SKM-1 treated with dmso at 0.1 percent for 144 hours (cell line): Measurements from ENCODE around the gene SPTLC2.
"Not testable (repeated sequence)": the region's sequence is repeated elsewhere in the genome, so short reads cannot be mapped to it uniquely, and the experiment has no call there.

ENCODE experiments used
- DNase-seq: peaks from one replicate; lab custom pipeline; 2025; ENCODE audit not compliant: unreplicated experiment; lab: John Stamatoyannopoulos, UW

The SPTLC2 gene

DNA sequence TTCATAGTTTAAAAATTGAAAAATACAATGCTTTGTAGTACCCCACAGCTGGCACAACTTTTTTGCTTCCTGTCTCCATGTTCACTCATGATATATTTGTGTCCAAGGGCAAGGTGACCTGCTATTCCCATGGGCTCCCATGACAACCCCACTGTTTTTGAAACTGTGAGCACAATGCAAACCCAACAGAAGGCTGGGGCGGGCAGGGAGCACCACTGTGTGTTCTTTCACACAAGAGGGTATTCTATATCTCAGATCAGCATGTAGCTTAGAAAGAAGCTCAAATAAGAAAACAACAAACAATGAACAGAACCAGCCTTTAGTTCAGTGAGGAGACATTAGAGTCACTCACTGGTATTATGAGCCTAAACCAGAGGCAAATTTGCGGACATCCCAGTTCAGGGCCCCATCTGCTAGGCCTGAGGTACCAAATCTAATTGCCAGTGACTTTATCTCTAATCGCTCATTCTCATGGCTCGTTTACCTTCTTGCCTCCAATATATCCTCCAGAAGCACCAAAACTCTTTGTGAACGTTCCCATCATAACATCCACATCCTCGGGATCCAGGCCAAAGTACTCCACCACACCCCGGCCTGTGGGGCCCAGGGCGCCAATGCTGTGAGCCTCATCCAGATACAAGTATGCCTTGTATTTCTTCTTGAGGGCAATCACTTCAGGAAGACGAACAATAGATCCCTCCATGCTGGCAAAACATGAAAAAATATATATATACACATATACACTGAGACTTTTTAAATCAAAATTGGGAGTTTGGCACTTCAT is 61.4 kb downstream of the SPTLC2 start:
- no peak for DNase-seq

GRCh38 chr14:77554207-77554606 is 62.2 kb downstream of the SPTLC2 start:
- no peak for DNase-seq

- DNase-seq = no peak
Measured at GRCh38 chr14:77549451-77549850, 67.0 kb downstream of the SPTLC2 start.

DNA sequence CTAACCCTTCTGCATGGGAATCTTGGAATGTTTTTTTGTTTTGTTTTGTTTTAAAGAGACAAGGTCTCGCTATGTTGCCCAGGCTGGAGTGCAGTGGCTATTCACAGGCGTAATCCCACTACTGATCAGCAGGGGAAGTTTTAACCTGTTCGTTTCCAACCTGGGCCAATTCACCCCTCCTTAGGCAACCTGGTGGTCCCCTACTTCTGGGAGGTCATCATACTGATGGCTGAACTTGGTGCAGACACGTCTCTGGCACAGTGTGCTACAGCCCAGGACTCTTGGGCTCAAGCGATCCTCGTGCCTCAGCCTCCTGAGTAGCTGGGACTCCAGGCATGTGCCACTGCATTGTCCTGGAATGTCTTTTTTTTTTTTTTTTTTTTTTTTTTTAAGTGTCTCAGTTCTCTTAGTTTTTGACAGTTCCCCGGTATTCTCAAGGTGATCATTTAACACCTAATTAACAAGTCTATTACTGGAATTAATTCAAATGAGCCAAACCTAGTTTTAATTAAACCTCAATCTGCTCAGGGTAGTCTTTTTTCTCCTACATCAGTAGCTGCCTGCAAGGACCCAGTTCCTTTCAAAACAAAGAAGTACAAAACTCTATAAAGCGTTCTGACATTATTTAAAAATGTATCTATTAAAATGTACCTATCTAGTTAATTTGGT is 68.8 kb downstream of the SPTLC2 start:
- DNase-seq = no peak

- DNase-seq = not testable (repeated sequence)
Measured at GRCh38 chr14:77545171-77545570, 71.3 kb downstream of the SPTLC2 start.

- DNase-seq = no peak
Measured at GRCh38 chr14:77544571-77544970, 71.9 kb downstream of the SPTLC2 start.

DNA sequence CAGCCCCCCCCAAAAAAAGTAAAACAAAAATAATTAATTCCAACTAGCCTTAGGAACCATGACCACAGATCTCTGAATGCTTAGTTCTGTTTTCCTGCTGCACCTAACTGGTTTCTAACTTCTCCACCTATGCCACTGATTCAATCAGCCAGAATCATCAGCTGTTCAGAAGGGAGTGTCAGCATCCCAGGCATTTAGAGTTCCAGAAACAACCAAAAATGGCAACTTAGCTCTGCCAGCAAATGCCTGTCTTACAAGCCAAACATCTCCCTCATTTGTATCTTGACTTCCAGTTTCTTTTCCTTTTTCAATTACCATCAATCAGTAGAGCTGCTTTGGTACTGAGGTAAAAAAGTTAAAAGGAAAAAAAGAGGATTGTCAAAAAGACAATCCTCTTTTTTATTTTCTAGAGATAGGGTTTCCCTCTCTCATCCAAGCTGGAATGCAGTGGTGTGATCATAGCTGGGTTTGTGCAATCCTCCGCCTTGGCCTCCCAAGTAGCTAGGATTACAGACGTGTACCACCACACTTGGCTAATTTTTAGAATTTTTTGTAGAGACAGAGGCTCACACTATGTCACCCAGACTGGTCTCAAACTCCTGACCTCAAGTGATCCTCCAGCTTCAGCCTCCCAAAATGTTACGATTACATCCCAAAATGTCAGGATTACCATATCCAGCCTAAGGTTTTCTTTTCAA is 72.7 kb downstream of the SPTLC2 start:
- DNase-seq = no peak

DNA sequence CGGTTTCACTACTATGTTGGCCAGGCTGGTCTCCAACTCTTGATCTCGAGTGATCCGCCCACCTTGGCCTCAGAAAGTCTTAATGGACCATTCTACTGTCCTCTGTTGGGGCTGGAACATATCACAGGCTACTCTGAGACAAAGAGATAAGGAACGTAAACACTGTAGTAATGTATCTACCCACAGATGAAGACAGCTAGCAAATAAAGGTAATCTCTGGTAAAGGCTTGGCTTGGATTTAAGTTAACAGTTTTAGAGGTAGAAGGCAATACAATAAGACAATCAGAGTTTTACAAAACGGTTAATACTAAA is 73.2 kb downstream of the SPTLC2 start:
- no peak for DNase-seq

- DNase-seq = no peak
Measured at GRCh38 chr14:77542421-77543239, 73.8 kb downstream of the SPTLC2 start.

DNA sequence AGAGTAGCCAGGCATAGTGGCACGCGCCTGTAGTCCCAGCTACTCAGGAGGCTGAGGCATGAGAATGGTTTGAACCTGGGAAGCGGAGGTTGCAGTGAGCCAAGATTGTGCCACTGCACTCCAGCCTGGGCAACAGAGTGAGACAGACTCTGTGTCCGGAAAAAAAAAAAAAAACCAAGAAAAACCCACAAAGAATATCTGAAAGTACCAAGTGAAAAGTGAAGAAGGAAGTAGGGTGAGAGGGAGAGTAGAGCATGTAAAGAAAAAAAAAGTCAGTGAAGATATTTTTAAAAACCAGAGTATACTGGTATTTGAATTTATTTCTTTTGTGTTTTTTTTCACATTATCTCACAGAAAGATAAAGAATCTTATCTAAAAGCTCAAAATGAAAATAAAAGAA is 74.5 kb downstream of the SPTLC2 start:
- DNase-seq = no peak

DNA sequence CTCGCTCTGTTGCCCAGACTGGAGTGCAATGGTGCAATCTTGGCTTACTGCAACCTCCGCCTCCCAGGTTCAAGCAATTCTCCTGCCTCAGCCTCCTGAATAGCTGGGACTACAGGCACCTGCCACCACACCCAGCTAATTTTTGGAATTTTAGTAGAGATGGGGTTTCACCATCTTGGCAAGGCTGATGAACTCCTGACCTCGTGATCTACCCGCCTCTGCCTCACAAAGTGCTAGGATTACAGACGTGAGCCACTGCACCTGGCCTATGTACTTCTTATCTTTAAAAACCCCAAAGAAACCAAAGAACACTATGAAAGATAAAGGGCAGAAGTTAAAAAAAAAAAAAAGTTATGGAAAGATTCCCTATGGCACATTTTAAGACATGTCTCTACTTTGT is 79.5 kb downstream of the SPTLC2 start:
- DNase-seq = not testable (repeated sequence)

DNA sequence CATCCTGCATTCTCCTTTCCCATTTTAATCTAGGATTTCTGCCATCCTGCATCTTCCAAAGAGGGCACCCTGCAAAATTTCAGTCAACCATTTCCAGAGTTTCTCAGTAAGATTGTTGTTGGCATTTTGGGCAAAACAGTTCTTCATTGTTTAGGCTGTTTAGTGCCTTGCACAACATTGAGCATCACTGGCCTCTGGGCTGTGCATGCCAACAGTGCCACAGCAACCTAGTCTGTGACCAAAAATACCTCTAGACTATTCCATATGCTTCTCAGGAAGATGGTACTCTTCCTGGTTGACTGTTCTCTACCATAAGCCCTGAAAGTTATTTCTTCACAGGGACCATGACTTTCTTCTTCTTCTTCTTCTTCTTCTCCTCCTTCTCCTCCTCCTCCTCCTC is 85.4 kb downstream of the SPTLC2 start:
- no peak for DNase-seq

- no peak for DNase-seq
Measured at GRCh38 chr14:77529963-77530362, 86.5 kb downstream of the SPTLC2 start.

DNA sequence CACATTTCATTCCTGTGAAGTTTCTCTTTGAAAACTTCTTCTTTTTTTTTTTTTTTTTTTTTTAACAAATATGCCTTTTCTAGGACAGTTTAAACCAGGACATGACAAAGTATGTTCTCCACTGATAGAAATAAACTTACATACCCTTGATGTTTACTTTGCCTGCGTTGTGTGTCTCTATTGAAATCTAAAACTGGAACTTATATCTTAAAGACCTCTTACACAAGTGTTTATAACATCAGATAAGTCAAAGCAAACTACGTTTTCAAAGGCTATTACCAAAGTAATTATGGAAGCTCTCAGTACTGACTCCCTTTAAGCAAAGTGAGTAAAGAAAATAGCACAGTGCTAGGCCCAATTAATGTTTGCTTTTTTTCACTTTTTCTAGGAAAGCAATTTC is 87.2 kb downstream of the SPTLC2 start:
- DNase-seq = no peak

DNA sequence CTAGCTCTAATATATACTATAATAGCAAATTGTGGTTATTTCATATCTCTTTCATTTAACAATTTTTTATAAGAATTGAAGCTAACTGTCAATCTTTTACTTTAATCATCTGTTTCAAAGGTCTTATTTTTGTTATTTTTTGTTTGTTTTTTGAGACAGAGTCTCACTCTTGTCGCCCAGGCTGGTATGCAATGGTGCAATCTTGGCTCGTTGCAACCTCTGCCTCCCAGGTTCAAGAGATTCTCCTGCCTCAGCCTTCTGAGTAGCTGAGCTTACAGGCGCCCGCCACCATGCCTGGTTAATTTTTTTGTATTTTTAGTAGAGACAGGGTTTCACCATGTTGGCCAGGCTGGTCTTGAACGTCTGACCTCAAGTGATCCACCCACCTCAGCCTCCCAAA is 87.7 kb downstream of the SPTLC2 start:
- DNase-seq = not testable (repeated sequence)

DNA sequence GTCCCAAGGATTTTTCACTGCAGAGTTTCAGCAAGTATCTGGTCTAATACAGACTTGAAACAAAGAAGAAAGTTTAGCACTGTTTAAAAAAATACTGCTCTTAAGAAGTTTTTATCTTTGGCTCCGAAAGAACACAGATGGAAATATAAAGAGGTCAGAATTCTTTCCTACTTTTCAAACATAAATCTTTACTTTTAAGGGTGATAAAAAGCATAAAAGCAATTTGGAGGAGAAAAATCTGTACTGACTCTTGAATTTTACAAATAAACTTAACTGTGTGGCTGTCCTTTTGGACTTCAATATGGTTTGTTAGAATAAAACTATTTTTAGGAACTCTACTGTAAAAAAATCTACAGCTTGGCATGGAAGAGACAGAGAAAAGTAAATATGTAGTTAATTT is 90.2 kb downstream of the SPTLC2 start:
- no peak for DNase-seq

DNA sequence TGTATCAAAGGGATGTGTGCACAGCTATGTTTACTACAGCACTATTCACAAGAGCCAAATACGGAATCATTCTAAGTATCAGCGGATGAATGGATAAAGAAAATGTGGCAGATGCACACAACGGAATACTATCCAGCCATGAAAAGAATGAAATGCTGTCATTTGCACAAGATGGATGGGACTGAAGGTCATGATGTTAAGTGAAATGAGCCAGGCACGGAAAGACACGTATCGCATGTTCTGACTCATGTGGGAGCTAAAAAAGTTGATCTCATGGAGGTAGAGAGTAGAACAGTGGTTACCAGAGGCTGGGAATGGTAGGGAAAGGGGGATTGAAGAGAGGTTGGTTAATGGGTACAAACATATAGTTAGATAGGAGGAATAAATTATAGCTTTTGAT is 91.9 kb downstream of the SPTLC2 start:
- no peak for DNase-seq

DNA sequence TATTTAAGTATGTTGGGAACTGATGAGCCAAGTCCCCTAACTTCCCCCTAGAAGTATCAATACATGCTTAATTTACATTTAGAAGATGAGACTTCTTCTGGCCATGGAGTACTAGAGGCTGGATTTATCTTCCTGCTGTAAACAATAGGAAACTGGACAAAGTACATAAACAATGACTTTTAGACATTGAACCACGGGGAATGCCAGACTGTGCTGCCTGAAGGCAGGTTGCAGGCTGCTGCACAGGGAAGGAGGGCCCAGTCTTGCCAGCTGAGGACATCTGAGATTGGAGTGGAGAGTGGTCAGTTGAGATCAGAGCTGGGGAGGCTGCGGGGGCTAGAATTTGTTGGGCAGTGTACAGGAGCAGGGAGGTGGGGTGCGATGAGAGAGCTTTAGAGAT is 93.3 kb downstream of the SPTLC2 start:
- DNase-seq = no peak

DNA sequence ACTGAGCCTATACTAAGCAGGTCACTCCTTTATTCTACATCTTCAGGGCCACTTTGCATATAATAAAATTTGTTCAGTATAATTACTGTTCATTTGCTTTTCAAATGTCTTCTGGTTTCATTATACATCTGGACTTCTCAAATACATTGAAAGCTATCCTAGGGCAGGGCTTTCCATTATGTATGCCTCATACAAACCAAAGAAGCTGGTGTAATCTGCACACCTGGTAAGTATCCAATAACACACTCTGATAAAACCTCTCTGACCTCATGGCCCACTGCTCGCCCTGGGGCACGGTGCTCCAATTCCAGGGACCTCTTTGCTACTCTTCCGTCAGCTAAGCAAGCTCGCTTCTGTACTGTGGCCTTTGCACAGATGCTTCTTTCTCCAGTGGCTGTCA is 95.9 kb downstream of the SPTLC2 start:
- DNase-seq = no peak

DNA sequence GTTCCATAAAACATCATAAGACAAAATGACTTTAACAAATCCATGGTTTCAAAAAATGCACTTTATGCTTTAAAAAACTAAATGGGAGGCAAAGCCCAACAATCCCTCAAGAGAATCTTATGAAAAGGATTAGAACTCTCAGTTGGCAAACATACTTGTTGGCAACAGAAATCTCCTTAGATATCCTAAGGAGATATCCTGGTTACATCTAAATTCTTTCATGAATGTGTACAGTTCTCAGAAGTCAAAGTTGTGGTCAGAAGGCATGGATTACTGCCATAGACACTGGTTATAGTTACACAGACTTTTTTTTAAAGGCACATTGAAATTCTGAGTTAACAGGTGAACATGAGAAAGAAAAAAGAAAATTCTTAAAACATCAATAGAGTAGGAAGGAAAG is 100.3 kb downstream of the SPTLC2 start:
- DNase-seq = no peak

DNA sequence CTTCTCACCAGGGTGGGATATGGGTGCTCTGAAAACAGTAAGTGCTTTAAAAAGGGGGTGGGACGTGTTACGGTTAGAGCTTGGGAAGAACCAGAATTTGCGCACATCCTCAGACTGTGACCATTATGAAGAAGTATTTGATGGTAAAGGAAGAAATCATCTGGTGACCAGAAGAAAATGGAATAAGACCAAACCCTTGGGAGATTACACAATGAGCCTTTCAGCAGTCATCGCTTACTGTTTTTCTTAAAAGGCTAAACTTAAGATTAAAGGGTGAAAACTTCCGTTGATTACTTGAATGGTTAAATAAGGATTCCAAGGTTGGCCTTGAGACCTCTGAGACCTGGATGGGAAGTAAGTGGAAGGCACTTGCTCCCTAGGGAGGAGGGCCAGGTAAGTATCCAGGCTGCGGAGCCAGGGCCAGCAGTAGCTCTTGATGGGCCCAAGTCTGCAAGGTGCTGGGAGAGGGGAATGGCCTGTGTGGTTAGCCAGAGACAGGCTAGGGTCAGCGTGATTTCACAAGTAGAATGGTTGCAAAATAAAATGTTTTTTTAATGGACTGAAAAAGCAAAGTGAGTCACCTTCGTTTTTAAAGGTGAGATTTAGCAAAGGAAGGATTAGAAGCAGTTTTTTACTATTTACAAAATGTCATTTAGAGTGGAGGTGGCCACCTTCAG is 104.8 kb downstream of the SPTLC2 start:
- DNase-seq = no peak
